GM21381 (cell line): Measurements from ENCODE around the gene IGFBP2.

Experiments used
- ATAC-seq: cut with Tn5 transposase; IDR thresholded peaks from one replicate; pipeline ENCODE4 v1.9.1; 2021; ENCODE audit warnings: mild to moderate bottlenecking, moderate library complexity; ENCODE audit not compliant: unreplicated experiment

Gene IGFBP2

DNA sequence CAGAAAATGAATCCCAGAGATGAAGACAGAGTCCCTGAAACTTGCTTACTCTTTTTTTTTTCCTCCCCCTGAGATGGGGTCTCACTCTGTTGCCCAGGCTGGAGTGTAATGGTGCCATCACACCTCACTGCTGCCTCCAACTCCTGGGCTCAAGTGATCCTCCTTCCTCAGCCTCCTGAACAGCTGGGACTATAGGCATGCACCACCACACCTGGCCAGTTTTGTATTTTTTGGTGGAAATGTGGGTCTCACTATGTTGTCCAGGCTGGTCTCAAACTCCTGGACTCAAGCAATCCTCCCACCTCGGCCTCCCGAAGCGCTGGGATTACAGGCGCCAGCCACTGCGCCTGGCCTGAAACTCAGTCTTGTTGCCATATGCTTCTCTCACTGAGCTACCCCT is 27.8 kb downstream of the IGFBP2 start:
- no peak for ATAC-seq

DNA sequence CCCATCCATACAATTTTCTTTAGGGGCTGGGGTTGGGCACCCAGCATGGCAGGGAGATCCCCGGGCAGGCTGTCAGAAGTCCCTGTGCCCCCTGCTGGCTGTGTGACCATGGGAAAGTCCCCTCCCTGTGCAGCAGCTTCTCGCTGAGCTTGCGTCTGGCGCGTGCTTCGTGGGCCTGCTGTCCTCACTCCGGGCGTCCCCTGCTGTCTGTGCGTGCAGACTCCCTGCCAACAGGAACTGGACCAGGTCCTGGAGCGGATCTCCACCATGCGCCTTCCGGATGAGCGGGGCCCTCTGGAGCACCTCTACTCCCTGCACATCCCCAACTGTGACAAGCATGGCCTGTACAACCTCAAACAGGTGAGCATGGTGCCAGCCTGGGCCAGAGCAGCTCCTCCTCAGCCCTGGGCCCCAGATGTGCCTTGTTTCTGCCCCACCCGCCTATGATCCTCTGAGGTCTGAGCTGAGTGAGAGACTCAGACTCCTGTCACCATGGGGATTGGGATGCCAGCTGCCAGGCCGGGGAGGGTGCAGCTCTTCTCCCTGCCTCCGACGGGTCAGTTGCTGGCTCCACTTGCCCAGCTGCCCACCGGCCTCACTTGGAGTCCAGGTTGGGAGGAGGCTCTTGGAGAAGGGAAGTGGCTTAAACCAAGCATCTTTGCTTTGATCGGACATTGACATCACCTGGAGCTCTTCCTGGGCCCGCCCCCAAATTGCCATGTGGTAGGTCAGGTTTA is 28.6 kb downstream of the IGFBP2 start:
- ATAC-seq = no peak

DNA sequence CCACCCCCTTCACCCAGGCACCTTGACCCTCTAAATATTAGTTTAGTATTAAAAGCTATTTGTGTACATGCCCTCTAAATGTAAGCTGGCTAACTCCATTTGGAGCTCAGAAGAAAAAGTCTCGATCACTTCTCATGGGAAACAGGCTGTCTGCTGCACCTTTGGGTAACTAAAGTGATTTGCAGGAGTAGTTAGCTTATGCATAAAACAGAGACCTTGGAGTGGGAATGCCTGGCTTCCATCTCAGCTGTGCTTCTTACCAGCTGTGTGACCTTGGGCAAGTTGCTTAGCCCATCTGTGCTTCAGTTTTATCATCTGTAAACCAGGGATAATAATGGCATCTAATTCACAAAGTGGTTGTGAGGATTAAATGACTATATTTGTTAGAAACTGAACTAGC is 29.9 kb downstream of the IGFBP2 start:
- no peak for ATAC-seq

- ATAC-seq = no peak
Observed at GRCh38 chr2:216663846-216664245, 30.6 kb downstream of the IGFBP2 start.

- ATAC-seq = no peak
Observed at GRCh38 chr2:216664593-216665034, 31.4 kb downstream of the IGFBP2 start.

DNA sequence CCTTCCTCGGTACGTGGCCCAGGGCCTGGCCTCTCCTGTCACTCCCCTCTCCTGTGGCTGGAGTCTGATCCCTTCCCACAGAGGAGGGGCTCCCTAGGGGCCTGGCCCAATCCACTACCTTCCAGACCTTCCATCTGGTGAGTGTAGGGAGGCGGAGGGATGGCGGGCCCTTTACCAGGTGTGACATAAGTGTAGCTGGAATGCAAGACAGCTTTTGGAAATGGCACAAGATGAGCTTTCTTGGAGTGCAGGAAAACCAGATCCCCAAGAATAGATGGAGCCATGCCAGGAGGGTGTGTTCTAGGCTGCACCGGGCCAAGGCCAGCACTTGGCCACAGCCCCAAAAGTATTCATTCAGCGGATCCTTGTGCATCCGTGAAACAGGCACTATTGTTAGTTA is 32.0 kb downstream of the IGFBP2 start:
- no peak for ATAC-seq

DNA sequence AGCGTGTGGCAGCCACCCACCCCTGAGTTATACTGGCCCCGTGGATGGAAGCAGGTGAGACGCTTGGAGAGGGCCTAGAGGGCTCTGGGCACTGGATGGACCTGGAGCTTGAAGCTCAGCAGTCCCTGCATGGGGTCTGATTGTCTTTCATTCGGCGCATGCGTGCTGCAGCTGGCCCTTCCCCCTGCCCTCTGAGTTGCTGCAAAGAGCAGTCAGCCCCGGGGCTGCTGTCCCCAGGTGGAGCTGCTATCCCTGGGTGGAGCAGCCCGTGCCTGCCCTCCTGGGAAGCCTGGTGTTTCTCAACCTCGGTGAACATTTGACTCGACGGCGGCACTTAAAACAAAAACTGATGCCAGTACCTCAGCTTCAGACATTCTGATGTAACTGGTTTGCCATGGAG is 32.5 kb downstream of the IGFBP2 start:
- ATAC-seq = no peak

DNA sequence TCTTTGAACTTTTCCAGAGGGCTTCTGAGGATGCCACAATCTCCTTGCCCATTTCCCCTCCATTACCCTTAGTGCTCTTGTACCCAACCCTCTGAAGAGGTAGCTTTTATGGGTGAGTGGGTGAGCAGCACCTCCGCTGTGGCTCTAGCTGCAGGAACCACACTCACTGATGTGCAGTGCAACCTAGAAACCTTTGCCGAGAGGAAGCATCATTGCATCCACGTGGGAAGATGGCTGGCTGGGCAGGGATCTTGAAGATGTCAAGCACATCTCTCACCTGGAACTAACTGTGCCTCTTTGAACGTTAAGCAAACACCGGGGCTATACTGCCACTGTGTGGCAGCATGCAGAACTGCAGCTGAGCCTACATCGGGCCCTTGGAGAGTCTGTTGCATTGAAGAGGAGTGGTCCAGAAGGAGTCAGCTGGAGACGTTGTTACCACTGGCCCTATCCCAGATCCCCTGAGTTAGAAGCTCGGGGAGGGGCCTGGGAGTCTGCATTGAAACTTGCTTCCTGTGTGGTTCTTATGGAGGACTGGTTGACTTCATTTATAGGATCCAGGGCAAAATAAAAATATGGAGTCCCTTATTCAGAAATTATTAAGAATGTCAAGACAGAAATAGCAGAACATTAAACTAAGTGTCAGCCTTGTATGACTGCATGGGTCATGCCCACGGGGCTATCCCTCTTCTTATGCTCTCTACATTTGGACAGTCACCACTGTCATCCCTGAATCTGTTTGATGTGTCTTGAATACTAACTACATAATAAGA is 33.4 kb downstream of the IGFBP2 start:
- peak; percentile 78 for ATAC-seq

GRCh38 chr2:216670266-216671080 is 37.3 kb downstream of the IGFBP2 start:
- ATAC-seq = no peak

DNA sequence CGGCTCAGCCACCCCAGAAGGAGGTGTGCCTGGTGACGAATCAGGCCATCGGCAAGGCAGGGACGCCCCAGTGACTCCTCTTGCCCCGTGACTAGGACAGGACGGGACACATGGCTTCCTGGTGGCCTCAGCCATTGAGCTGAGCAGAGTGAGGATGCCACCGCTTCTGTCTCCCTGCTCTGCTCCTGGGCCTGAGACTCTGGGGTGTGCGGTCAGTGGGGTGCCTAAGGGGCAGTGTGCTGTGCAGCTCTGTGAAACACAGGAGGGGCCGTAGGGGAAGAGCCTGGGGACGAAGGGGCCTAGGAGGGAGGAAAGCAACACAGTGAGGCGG is 37.8 kb downstream of the IGFBP2 start:
- ATAC-seq = no peak

DNA sequence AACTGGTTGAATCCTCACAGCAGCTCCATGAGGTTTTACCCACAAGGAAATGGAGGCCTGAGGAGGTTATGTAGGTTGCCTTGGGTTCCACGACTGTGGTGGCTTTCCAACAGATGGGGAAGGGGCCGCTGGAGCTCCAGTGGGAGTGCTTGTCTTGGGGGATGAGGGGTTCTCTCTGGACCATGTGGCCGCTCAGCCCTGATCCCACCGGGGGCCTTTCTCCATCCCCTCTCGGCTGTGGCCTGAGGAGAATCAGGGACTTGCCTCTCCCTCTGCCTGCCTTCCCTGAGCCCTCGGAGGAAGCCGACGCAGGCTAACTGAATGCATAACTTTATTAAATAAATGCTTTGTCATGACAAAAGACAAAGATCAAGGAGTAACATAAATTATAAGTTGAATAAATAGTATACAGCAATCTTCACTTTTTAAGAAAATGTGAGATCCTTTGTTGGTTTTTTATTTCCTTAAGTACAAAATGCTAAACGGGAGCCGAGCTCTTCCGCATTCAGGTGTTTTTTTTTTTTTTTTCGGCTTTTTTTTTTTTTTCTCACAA is 38.6 kb downstream of the IGFBP2 start:
- no peak for ATAC-seq

- no peak for ATAC-seq
Observed at GRCh38 chr2:216672466-216672865, 39.2 kb downstream of the IGFBP2 start.

DNA sequence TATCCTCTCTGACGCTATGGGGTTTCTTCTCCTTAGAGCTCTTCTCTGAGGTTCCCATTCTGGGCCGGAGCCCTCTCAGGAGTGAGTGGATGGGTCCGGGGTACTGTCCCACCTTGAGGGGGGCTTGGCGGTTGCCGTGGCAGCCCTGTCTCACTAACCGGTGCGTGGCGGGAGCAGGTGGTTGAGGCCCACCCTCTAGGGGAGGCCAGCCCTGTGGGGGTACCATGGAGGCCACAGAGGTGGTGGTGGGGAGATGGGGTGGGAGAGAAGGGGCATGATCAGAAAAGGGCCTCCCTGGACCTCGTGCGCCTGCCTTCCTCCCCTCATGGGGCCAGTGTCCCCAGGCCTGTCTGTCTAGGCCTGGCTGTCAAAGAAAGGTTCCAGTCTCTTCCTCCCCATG is 39.8 kb downstream of the IGFBP2 start:
- no peak for ATAC-seq

GRCh38 chr2:216673609-216674008 is 40.4 kb downstream of the IGFBP2 start:
- ATAC-seq = no peak

DNA sequence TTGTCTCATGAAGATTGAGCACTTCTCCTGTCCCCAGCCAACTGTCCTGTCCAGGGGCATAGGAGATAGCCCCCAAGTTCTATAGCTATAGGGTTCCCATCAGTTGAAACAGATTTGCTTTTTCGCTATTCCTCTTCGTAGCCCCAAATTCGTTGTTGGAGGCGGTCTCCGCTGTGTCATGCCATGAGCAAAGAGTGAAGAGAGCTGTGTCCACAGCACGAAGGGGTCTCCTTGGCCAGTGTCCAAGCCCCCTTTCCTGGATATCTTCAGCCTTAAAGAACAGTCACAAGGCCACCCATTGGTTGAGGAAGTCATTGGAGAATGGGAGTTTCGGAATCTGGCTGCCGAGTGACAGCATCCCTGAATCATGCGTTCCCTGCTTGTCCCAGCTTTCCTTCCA is 41.2 kb downstream of the IGFBP2 start:
- no peak for ATAC-seq

DNA sequence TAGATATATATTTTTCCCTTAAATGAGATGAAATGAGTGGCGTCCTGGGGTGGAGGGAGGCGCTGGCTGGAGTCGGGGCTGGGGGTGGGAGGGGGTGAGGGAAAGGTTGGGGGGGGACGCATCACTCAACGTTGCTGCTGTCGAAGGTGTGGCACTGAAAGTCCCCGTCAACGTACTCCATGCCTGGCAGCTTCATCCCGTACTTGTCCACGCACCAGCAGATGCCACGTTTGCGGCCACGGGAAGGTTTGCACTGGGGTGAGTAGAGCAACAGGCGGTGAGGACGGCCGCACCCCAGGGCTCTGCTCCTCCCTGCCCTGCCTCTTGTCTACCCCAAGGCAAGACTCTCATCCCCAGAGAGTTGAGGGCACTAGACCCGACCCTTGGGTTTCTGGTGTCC is 43.4 kb downstream of the IGFBP2 start:
- ATAC-seq = no peak

GRCh38 chr2:216677439-216678097 is 44.3 kb downstream of the IGFBP2 start:
- ATAC-seq = no peak

GRCh38 chr2:216678098-216678465 is 44.9 kb downstream of the IGFBP2 start:
- no peak for ATAC-seq

- ATAC-seq = no peak
Observed at GRCh38 chr2:216678813-216679657, 45.8 kb downstream of the IGFBP2 start.

- ATAC-seq = no peak
Observed at GRCh38 chr2:216679658-216680024, 46.4 kb downstream of the IGFBP2 start.
